ENCODE data around the gene EEF1E1.

DNA sequence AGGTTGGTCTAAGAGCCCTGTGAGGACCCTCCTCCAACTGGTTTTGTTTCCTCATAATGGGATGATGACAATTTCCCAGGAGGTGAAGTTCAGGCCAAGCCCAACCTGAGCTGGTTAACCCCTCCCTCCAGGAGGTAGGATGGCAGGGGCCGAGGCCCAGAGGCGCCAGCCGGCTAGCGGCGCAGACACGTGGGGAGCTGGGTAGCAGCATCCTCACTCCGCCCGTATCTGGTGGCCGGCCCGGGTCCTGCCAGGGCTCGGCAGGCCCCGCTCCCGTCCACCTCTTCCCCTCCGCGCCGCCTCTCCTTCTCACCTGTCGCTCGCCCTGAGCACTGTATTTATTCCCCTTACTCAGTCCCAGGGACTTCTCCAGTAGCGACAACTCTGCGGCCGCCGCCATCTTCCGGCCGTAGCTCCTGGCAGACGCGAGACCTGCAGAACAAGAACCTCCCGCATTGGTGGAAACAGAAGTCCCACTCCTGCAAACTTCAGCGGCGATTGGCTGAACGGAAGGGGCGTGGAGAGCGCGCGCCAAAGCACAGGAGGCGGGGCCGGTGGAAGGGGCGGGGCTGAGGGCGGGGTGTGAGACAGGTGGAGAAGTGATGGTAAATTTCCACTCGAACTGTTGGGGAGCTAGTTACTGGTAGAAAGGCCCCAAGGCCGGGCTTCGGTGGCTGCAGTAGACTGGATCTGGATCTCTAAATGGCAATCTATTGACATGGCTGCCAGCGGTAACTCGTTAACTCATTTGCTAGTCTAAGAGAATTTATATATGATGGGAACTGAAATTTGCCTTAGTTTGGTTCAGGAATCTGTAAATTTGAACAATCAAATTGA is at the start of gene EEF1E1:
- TF ChIP-seq, protein P1, sequence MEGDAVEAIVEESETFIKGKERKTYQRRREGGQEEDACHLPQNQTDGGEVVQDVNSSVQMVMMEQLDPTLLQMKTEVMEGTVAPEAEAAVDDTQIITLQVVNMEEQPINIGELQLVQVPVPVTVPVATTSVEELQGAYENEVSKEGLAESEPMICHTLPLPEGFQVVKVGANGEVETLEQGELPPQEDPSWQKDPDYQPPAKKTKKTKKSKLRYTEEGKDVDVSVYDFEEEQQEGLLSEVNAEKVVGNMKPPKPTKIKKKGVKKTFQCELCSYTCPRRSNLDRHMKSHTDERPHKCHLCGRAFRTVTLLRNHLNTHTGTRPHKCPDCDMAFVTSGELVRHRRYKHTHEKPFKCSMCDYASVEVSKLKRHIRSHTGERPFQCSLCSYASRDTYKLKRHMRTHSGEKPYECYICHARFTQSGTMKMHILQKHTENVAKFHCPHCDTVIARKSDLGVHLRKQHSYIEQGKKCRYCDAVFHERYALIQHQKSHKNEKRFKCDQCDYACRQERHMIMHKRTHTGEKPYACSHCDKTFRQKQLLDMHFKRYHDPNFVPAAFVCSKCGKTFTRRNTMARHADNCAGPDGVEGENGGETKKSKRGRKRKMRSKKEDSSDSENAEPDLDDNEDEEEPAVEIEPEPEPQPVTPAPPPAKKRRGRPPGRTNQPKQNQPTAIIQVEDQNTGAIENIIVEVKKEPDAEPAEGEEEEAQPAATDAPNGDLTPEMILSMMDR (conservative IDR thresholded peaks at IDR 0.05 in 1 of 2, IDR thresholded peaks at IDR 0.05 in 1 of 2; ENCODE audit: low read depth in 1 of 2, low read length in 2 of 2), result no peak
- no peak for TF ChIP-seq EZH2 (IDR thresholded peaks at IDR 0.05; ENCODE audit: low read length, missing control alignments)

All from fibroblast of lung (primary cell).